Keratinocyte (primary cell): ENCODE data around the gene FAM162B. TPM values are rescaled to one million over a fixed set of nuclear protein-coding genes. Genes with fewer than 3 reads are reported as not detected.

Source experiments
- DNase-seq: peaks from one replicate; pipeline ENCODE4 v3.0.0-alpha.2; 2011; ENCODE audit warnings: low read depth, missing footprints, low spot score
- FAIRE-seq: peaks from 2 replicates; lab custom pipeline; 2011; peaks lifted over from hg19 to GRCh38; lab: Jason Lieb, UNC
- H2AFZ ChIP-seq: 2 replicates; pipeline ENCODE4 v1.6.0; 2012; ENCODE audit warnings: low read length, control low read depth, inconsistent platforms; ENCODE audit not compliant: control insufficient read depth
- H3K27ac ChIP-seq: 2 replicates; pipeline ENCODE4 v1.5.1; 2011; ENCODE audit warnings: low read length; ENCODE audit not compliant: control insufficient read depth, insufficient read depth
- H3K27me3 ChIP-seq: 3 replicates; pipeline ENCODE4 v1.6.0; 2011; ENCODE audit warnings: low read length; ENCODE audit not compliant: control insufficient read depth, insufficient read depth; ENCODE audit errors: extremely low read depth
- H3K36me3 ChIP-seq, 2 experiments: 2 replicates in 1 of 2; 3 replicates in 1 of 2; pipeline ENCODE4 v1.5.1; 2011; ENCODE audit warnings: low read length in 2 of 2, mild to moderate bottlenecking in 1 of 2; ENCODE audit not compliant: control insufficient read depth in 2 of 2, insufficient read depth in 2 of 2; ENCODE audit errors: extremely low read depth in 1 of 2
- H3K4me1 ChIP-seq: 3 replicates; pipeline ENCODE4 v1.5.1; 2011; ENCODE audit warnings: low read length; ENCODE audit not compliant: control insufficient read depth, insufficient read depth; ENCODE audit errors: extremely low read depth
- H3K4me2 ChIP-seq: 3 replicates; pipeline ENCODE4 v1.6.0; 2011; ENCODE audit warnings: low read depth, low read length; ENCODE audit not compliant: control insufficient read depth, insufficient read depth; ENCODE audit errors: extremely low read depth
- H3K4me3 ChIP-seq, 3 experiments: fragments of 200-600 bp in 1 of 3; sonication (generic) in 1 of 3; 2 replicates in 2 of 3; 3 replicates in 1 of 3; pipeline ENCODE4 v1.5.1; 2011 to 2016; ENCODE audit warnings: low read length in 3 of 3, mild to moderate bottlenecking in 3 of 3, control low read depth in 2 of 3, inconsistent platforms in 1 of 3, low read depth in 1 of 3, mixed read lengths in 1 of 3, mixed run types in 1 of 3, moderate library complexity in 1 of 3; ENCODE audit not compliant: control insufficient read depth in 2 of 3, insufficient read depth in 2 of 3; ENCODE audit errors: extremely low read depth in 1 of 3
- H3K79me2 ChIP-seq: 2 replicates; pipeline ENCODE4 v1.6.0; 2012; ENCODE audit warnings: low read length; ENCODE audit not compliant: control insufficient read depth, insufficient read depth
- H3K9ac ChIP-seq: 3 replicates; pipeline ENCODE4 v1.6.0; 2011; ENCODE audit warnings: low read length; ENCODE audit not compliant: control insufficient read depth, insufficient read depth; ENCODE audit errors: extremely low read depth
- H3K9me1 ChIP-seq: 3 replicates; pipeline ENCODE4 v1.6.0; 2011; ENCODE audit warnings: low read length; ENCODE audit not compliant: control insufficient read depth, insufficient read depth; ENCODE audit errors: extremely low read depth
- H3K9me3 ChIP-seq: 2 replicates; pipeline ENCODE4 v1.5.1; 2012; ENCODE audit warnings: low read depth, low read length; ENCODE audit not compliant: control insufficient read depth
- H4K20me1 ChIP-seq: 3 replicates; pipeline ENCODE4 v1.6.0; 2011; ENCODE audit warnings: low read length; ENCODE audit not compliant: control insufficient read depth, insufficient read depth; ENCODE audit errors: extremely low read depth
- CTCF ChIP-seq, 3 experiments: IDR thresholded peaks in 1 of 3; conservative IDR thresholded peaks in 1 of 3; optimal IDR thresholded peaks in 1 of 3; 2 replicates in 2 of 3; 3 replicates in 1 of 3; pipeline versions ENCODE3 to v1.5.1; 2011; ENCODE audit warnings: low read length in 3 of 3, mild to moderate bottlenecking in 3 of 3, moderate library complexity in 2 of 3, control low read depth in 1 of 3, inconsistent platforms in 1 of 3; ENCODE audit not compliant: insufficient read depth in 2 of 3; ENCODE audit errors: extremely low read depth in 1 of 3
- EZH2 ChIP-seq: IDR thresholded peaks from one replicate; pipeline ENCODE4 v1.6.1; 2012; ENCODE audit warnings: inconsistent platforms, mild to moderate bottlenecking, low read length, moderate library complexity
- dilution Hi-C: fragments of 300-500 bp; cut with MboI; formaldehyde crosslinking; loops from one replicate; pipeline ENCODE4 v1.7.0; 2020; ENCODE audit warnings: low sequenced_read_pairs; ENCODE audit not compliant: extremely low pct_ligation_motif_present
- polyA plus RNA-seq, 5 experiments: library from polyadenylated mRNA; depleted of rRNA in 3 of 5; stranded (reverse) in 3 of 5; stranded (forward) in 1 of 5; unstranded in 1 of 5; fragments of >200 nt; gene quantifications; 1 replicate in 1 of 5; 2 replicates in 3 of 5; 3 replicates in 1 of 5; pipeline versions ENCODE4 v1.2.1 to v1.2.3, GENCODE V29; 2011 to 2012; ENCODE audit warnings: missing spikeins in 2 of 5, low read depth in 1 of 5, low replicate concordance in 1 of 5

FAM162B gene
- polyA plus RNA-seq, 1 donor (not counting 4 experiments of a cell fraction or from before 2014, with no cell fraction given): not detected

GRCh38 chr6:116766506-116767176, 1.1 kb upstream of the FAM162B start:
- no peak overlapping the region for H3K4me3 ChIP-seq
- no peak overlapping the region for H3K27ac ChIP-seq
- FAIRE-seq: no peak
- TF ChIP-seq CTCF (optimal IDR thresholded peaks at IDR 0.05 in 1 of 3, IDR thresholded peaks at IDR 0.05 in 1 of 3, conservative IDR thresholded peaks at IDR 0.05 in 1 of 3; ENCODE audit: extremely low read depth in 1 of 3, insufficient read depth in 2 of 3, low read length in 3 of 3) (no peak), EZH2 (no peak)
- H3K9ac ChIP-seq: no peak overlapping the region
- H3K9me1 ChIP-seq: no peaks in the 10 kb centered on the region
- H3K27me3 ChIP-seq: peaks cover 31% of the 10 kb centered on the region
- no peak overlapping the region for H2AFZ ChIP-seq
- H3K4me2 ChIP-seq: no peak overlapping the region
- no peak for DNase-seq
- peaks cover 3% of the 10 kb centered on the region for H4K20me1 ChIP-seq
- dilution Hi-C loops: no loop called here
- H3K4me1 ChIP-seq: no peaks in the 10 kb centered on the region
- no peaks in the 10 kb centered on the region for H3K9me3 ChIP-seq
- no peaks in the 10 kb centered on the region for H3K79me2 ChIP-seq
- H3K36me3 ChIP-seq: no peaks in the 10 kb centered on the region

- Histone ChIP-seq H3K9me3 (no peaks in the 10 kb centered on the region), H3K27me3 (peaks cover 31% of the 10 kb centered on the region), H2AFZ (no peak overlapping the region), H3K79me2 (no peaks in the 10 kb centered on the region), H3K9ac (no peak overlapping the region), H3K9me1 (no peaks in the 10 kb centered on the region), H3K27ac (no peak overlapping the region), H3K4me1 (no peaks in the 10 kb centered on the region), H3K36me3 (no peaks in the 10 kb centered on the region), H4K20me1 (peaks cover 3% of the 10 kb centered on the region), H3K4me2 (peak overlapping the region; percentile 62), H3K4me3 (peak overlapping the region in 1 of 3 experiments; percentile 53)
- dilution Hi-C loops: no loop called here
- DNase-seq (no peak), FAIRE-seq (no peak)
- no peak for TF ChIP-seq EZH2
- TF ChIP-seq CTCF (optimal IDR thresholded peaks at IDR 0.05 in 1 of 3, IDR thresholded peaks at IDR 0.05 in 1 of 3, conservative IDR thresholded peaks at IDR 0.05 in 1 of 3; ENCODE audit: extremely low read depth in 1 of 3, insufficient read depth in 2 of 3, low read length in 3 of 3): no peak
Observed at GRCh38 chr6:116764629-116764960, 924 bp downstream of the FAM162B start.
